PFSK-1 (cell line): ENCODE measurements around the gene STX18.

Experiments used
- POLR2AphosphoS5 ChIP-seq: IDR thresholded peaks from 2 replicates; pipeline ENCODE4 v1.6.1; 2012; ENCODE audit warnings: low read depth, mild to moderate bottlenecking, control low read depth, low read length, moderate library complexity
- REST ChIP-seq, 2 experiments: IDR thresholded peaks; 2 replicates each; pipeline versions ENCODE4 v1.6.1 to v1.8.0; 2011 to 2012; ENCODE audit warnings: low read depth in 2 of 2, low read length in 2 of 2, control low read depth in 1 of 2, inconsistent platforms in 1 of 2, mild to moderate bottlenecking in 1 of 2, moderate library complexity in 1 of 2; ENCODE audit not compliant: insufficient read depth in 1 of 2
- SIN3A ChIP-seq: IDR thresholded peaks from 2 replicates; pipeline ENCODE4 v1.6.1; 2012; ENCODE audit warnings: mild to moderate bottlenecking, low read length, moderate library complexity, borderline replicate concordance; ENCODE audit not compliant: insufficient read depth
- TAF1 ChIP-seq: IDR thresholded peaks from 2 replicates; pipeline ENCODE4 v1.6.1; 2012; ENCODE audit warnings: low read length, control low read depth, borderline replicate concordance; ENCODE audit not compliant: insufficient read depth

- TF ChIP-seq SIN3A, result no peak
- no peak for TF ChIP-seq TAF1
- TF ChIP-seq REST (IDR thresholded peaks at IDR 0.05; ENCODE audit: insufficient read depth in 1 of 2, low read depth in 2 of 2, low read length in 2 of 2), result no peak
- no peak for TF ChIP-seq POLR2AphosphoS5
Measured at GRCh38 chr4:4418676-4419390, 123.0 kb downstream of the STX18 start.
